Stimulated activated CD8-positive, alpha-beta memory T cell treated with anti-CD3 and anti-CD28 coated beads, Interleukin-7, amount 100 ng/mL, for 1 hour (primary cell): ENCODE data around the gene DDX54.
"Not testable (repeated sequence)": the region's sequence is repeated elsewhere in the genome, so short reads cannot be mapped to it uniquely, and the experiment has no call there.

Experiments
- DNase-seq, 2 donors: peaks; one replicate each; pipeline ENCODE4 v3.0.0-alpha.2; 2020; ENCODE audit warnings: low read depth in 2 of 2

The DDX54 gene

GRCh38 chr12:113142173-113142885 lies 42.9 kb downstream of the DDX54 start:
- DNase-seq, result no peak

- not testable (repeated sequence) for DNase-seq
Measured at GRCh38 chr12:113141716-113142115, 43.6 kb downstream of the DDX54 start.

GRCh38 chr12:113140706-113141105 lies 44.6 kb downstream of the DDX54 start:
- DNase-seq, result no peak

DNA sequence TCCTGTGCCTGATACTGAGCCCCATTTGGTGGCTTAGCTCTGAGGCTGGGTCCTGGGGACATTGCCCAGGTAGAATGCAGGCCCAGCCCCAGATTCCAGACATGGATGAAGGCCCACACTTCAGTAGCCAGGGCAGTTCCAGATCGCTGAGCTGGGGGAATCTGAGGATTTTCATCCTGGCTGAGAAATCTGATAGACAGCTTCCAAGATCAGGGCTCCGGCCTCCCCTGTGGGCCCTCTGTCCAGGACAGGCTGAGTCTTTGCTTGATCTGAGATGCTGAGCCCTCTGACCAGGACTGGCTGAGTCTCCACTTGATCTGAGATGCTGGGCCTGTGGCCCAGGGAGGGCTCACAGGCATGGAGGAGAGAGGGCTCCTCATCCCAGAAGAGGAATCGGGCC lies 46.5 kb downstream of the DDX54 start:
- no peak for DNase-seq

- DNase-seq, result no peak
Measured at GRCh38 chr12:113137861-113138783, 47.2 kb downstream of the DDX54 start.

GRCh38 chr12:113136990-113137511 lies 48.2 kb downstream of the DDX54 start:
- no peak for DNase-seq

DNA sequence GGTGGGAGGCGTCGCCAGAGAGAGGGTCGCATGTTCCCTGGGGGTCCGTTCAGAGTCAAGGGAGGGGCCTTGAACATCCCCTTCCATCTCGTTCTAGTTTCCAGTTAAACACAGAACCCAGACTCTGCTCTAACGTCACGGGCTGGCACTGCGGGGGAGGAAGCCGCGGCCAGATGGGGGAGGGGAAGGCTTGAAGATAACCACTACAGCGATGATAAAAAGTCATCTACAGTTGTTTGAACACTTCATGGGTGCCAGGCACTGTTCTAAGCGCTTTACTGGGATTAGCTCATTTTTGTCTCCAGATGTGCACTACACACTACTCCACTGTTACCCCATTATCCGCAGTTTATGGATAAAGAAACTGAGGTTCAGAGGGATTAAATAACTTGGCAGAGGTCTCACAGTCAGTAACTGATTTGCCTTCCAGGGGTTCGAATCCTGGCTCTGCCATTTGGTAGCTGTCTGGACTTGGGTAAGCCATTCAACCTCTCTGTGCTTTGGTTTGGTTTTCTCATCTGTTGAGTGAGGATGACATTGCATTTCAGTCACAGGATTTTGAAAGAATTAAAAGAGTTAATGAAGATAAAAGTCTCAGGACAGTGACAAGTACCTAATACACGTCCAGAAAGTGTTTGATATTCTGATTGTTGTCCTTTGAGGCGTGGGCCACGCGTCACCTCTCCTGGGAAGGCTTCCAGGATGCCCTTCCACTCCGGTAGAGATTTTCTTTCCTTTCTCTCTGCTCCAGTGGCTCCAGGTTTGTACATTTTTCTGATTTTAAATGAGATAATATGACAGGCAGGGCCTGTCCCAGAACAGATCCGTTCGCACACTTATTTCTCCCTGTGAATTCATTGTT lies 48.9 kb downstream of the DDX54 start:
- DNase-seq, result no peak

DNA sequence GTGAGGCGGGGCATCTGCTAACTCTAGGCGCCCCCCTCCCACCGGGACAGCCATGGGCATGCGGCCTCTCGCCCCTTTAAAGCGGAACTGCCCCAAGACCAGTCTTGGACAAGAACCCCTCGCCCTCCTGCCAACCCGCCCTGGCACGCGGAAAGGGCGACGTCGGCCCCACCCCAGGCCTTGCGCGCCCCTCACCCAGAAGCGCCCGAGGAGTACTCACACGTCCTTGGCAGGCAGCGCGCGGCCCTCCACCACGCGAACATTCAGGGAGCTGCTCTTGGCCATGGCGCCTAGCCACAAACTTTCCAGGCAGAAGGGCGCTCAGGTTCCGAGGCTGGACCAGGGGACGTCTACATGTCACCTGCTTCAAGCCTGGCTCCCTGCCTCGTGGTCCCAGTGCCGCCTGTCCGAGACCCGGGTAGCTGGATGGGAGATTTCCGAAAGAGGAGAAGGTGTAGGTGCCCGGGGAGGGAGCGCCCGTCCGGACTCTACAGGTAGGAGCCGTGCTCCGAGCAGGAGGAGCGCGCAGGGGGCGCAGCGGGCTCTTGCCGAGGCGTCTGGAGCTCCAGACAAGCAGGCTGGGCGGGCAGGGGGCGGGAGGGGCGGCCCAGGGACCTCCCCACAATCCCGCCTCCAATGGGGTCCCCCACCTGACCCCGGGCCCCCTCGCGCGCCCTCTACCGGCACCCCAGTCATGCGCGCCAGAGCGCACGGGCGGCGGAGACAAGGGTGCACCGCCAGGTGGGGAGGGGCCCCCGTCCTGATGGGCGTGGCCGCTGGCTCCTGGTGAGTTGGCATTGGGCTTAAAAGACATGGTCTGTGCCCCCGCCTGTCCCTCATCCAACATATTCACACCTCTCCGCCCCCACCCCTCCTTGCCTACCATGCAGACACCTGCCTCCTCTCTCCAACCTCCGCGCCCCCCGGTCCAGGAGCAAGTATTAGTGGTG lies 49.8 kb downstream of the DDX54 start, which contains the start of gene RASAL1:
RASAL1 (minus strand) TSS at position 584 of the 950 bp plus-strand sequence; CDS start at position 285, 299 bp downstream.
- peak; percentile 17 to 33 for DNase-seq

DNA sequence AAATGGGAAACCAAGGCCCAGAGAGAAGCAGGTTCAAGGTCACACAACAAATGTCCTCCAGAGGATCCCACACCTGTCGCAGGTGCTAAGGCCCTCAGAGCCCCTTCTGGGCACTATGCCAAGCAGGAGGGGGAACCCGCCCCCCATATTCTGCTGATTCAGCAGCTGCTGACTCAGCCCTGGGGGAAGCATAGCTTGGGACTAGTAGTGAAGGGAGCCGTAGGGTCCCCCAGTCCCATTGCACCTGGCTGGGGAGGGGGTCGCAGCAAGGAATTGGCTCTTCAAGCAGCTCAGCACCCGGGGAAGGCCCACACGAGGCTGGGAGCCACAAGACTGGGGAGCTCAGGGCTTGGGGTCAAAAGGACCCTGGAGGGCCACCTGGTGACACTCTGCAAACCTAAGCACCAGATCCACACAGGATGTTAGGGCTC lies 50.7 kb downstream of the DDX54 start:
- DNase-seq, result no peak

DNA sequence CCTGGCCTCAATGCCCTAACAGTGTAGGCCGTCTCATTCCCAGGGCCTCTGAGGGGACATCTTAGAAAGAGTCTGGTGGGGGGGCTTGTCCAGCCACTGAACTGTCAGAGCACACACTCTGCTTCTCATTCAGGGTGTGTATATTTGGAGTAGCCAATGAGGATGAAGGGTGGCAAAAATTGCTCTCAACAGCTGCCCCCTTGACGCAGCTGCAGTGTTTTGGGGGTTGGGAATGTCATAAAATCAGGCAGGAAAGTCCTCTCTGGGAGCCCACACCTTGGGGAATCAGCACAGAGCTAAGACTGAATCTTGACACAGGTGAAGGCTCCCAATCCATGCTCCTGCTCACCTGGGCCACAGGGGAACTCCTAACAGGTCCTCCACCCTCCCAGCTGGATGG lies 51.2 kb downstream of the DDX54 start:
- DNase-seq, result no peak

DNA sequence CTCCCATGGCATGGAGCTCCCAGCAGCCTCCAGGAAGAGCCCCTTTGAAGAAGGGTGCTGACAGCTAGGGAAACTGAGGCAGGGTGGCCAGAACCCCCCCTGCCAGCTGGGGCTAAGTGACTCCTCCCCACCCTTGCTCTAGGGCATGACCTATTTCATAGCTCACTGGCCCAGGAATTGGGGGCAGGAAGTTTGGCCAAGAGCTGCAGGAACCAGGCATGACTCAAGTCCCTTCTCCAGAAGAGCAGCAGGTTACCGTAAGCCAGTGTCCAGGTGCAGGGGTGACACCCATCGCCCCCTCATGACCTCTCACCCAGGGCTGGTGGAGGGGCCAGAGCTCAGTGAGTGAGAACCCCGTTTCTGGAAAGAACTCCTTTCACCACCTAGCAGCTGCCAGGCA lies 51.6 kb downstream of the DDX54 start:
- DNase-seq, result no peak

GRCh38 chr12:113133036-113133435 lies 52.2 kb downstream of the DDX54 start:
- DNase-seq, result no peak

- DNase-seq, result no peak
Measured at GRCh38 chr12:113131556-113131955, 53.7 kb downstream of the DDX54 start.

DNA sequence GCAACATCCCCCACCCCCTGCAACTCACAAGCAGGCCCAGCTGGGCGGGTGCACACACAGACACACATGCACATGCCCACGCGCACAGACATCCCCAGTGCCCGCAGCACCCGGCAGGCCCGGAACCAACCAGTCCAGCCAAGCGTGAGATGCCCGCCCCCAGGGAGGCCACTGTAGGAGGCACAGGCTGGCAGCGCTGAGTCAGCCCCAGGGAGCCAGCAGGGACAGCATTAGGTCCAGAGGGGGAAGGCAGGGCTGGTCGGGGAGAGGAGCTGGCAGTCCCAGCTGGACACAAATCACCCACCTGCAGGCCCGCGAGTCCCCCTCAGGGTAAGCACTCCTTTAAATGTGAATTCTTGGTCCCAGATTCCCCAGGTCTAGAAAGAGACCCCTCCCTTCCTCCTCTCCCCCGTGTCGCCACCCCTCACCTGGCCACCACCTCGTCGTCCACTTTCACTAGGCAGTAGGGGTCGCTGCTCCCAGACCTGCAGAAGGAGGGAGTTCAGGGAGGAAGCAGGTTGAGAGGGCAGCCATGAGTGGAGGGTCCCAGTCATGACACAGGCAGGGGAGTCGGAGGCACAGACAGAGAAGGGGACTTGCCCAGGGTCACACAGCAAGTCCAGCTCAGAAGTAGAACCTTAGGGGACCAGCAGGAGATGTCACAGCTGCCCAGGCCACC lies 54.7 kb downstream of the DDX54 start:
- no peak for DNase-seq

DNA sequence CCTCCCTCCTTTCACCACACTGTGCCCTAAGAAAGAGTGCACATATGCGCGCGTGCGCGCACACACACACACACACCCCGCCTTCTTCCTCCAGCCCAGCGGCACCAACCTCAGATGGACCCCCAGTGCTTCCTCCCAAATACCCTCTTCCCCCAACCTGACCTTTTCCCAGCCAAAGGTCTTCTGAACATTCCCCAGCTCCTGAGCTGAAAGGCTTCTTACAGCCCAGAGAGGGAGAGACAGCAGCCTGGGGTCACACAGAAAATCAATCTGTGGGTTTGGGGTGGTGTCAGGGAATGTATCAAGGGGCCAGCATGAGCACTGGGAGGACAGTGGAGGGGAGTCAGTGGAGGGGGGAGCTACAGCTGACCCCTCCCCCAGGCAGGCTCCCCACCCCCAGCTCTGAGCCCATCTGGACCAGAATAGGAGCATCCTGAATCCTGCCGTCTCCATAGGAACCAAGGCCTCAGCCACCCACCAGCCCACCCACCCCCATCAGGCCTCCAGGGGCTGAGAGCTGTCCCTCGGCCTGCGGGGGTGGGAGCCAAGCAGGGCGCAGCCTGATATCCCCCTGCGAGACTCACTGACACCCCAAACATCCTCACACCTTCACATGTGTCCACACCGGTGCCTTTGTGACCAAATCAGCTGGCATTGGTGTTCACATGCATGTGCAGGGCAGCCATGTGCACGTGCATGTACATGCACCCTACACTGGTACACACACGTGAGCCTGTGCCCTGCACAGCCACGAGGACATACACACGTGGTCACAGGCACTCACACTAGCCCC lies 55.4 kb downstream of the DDX54 start:
- no peak for DNase-seq

DNA sequence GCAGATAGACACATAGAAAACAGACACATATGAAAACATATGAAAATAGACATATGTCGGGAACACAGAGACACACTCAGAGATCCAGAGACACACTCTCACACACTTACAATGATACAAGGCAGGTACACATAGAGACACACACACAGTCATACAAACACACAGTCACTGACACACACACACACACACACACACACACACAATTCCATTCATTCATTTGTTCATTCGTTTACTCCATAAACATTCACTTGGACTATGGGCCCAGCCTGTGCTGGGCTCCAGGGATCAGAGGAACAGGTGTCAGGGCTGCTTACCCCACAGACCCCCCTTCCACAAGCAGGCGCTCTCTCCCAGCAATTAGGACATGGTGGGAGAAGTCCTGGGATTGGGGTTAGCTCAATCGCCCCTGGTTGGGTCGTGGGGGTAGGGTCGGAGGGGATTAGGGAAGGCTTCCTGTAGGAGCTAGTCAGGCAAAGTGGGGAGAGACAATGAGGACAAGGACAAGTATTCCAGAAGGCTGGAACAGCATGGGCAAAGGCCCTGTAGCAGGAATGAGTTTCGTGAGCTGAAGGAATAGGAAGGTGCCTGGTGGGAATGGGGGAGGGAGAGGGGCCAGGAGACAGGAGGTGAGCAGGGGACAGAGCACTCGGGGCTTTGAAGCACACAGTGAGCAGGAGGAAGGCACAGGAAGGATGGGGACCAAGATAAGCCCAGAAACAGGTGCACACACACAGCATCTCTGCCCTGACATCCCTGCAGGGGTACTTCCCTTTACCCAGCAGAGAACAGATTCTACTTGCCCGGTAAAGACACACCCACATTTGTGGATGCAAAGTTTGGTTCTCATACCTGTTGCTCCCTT lies 56.2 kb downstream of the DDX54 start:
- DNase-seq, result no peak

DNA sequence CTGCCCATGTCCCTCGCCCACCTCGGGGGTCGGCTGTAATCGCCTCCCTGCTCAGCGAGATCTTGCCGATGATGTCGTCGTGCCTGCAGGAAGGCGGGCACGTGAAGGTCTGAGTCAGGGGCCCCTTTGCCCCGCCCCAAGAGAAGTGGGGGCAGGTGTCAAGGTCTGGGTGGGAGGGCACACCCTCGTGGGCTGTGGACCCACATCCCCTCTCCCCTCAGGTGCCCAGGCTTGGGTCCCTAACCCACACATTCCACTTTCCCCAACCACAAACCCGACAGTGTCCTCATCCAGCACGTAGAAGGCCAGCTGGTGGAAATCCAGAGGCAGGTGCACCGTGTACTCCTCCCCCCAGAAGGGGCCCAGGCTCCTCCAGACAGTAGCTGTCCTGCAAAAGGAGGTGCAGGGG lies 57.5 kb downstream of the DDX54 start:
- DNase-seq, result no peak
